ENCODE data around the gene CARD10.

The CARD10 gene

DNA sequence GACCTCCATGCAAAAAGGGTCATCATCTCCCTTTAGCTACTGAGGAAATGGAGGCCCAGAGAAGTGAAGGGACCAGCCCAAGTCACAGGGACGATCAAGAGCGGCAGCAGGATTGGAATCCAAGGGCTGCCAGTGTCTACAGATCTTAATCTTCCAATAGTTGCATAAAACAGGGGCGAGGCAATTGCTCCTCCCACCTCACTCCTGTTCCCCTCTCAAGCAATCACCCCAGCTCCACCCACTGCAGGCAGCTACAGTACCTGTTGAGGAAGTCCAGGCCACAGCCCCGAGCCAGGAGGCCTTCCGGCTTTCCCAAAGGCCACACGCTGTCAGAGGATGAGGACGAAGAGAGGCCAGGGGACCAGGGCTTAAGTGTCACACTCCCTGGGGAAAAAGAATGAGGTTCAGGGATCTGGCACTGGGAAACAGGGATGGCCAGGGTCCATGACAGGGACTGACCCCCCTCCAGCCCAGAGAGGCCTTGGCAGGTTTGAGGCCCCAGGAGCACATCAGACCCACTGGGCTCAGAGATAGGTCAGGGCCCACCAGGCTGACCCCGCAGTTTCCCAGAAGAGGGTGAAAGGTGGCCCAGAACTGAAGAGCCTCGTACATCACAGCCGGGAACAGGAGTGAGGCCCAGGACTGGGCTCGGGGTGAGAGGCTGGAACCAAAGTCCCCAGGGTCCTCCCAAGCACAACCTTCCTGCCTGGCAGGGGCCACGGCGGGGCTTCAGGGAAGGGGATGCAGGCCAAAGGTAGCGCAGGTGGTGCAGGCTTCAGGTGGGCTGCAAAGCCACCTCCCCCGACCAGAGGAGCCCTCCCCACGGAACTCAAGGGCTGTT, 16.7 kb downstream of the CARD10 start:
- no peak for DNase-seq (ENCODE audit: low read depth)

DNA sequence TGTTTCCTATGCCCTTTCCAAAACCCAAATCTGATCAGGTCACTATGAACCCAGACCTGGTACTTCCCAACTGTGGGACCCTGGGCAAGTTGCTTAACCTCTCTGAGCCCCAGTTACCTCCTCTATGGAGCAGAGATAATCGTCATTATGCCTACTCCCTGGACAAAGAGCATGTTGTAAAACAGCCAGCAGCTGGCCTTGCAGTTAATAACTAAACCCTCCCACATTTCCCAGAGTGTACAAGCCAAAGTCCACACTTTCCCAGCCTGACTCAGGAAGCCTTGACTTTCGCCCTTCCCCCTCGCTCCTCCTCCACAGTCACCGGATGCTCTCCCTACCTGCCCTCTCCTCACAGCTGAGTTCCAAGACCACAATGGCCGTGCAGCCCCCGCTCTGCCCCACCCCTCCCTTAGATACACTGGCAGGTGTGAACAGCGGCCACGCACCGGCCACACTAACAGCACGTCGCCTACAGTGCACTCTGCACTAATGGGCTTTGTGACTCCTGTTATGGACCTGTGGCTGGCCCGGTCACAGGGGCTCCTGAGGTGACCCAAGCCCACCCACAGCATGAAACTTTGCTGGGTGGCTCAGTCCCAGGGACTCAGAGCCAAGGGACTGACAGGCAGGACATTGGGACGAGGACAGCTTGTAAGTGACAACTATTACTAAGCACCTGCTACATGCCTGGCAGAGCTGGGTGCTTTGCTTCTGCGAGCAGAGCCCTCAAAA, 17.4 kb downstream of the CARD10 start:
- DNase-seq (ENCODE audit: low read depth), result no peak

DNA sequence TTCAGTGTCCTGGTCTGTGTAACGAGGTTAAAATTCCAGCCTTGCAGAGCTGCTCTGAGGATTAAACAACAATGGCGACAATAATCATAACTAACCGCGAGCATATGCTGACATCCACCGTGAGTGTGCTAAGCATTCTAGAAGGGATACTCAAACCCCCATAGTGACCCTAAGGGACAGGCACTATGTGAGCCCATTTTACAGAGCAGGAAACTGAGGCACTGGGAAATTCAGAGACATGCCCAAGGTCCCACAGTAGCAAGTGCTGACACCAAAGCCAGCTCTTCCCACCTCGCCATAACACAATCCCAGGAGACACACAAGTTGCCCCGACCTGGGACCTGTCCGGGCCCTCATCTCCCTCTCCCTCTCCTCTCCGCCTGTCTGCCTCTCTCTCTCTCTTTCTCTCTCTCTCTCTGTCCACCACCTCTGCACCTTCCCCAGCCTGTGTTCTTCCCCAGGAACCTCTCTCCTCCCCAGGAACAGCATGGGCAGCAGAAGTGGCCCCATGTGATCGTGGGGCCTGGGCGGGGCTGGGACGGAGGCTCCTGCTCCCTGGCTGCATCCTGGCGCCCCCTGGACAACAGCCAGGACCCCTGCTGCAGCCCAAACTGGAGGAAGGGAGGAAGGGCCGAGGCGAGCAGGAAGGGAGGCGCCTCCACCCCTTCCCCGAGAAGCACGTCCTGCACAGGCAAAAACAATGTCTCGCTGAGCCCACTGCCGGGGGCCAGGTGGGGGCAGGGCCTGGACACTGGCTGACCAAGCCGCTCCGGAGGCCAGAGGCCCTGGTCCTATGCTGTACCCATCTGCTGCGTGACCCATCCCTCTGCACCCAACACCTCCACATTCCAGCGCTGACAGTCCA, 18.2 kb downstream of the CARD10 start:
- no peak for DNase-seq (ENCODE audit: low read depth)

DNA sequence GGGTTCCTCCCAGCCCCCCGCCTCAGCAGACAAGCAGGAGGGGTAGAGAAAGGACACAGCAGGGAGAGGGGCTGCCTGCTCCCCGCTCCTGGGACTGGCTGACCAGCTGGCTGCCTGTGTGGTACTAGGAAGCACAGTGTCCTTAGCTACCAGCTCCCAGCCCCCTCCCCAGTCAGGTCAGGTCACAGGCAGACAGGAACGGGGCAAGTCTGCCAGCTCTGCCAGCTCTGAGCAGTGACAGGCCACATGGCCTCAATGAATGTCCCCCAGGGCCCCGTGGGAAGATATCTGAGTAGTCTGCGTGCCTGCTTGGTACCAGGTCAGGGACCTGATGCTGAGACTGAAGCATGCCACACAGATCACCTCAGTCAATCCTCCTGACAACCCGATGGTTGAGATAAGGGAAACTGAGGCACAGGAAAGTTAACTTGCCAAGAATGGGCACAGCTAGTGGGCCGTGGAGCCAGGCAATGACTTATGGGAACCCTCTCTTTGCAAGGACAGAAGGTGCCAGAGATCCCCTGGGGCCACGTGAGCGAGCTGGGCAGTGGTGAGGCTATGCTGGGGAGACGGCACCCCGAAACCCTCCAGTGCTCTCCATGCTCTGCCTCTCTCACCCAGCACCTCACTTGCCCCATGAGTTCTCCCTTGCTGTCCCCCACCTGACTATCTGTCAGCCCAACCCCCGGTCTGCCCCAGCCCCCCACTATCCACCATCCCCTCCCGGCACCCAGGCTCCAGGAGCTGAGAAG, 19.2 kb downstream of the CARD10 start:
- no peak for DNase-seq (ENCODE audit: low read depth)

DNA sequence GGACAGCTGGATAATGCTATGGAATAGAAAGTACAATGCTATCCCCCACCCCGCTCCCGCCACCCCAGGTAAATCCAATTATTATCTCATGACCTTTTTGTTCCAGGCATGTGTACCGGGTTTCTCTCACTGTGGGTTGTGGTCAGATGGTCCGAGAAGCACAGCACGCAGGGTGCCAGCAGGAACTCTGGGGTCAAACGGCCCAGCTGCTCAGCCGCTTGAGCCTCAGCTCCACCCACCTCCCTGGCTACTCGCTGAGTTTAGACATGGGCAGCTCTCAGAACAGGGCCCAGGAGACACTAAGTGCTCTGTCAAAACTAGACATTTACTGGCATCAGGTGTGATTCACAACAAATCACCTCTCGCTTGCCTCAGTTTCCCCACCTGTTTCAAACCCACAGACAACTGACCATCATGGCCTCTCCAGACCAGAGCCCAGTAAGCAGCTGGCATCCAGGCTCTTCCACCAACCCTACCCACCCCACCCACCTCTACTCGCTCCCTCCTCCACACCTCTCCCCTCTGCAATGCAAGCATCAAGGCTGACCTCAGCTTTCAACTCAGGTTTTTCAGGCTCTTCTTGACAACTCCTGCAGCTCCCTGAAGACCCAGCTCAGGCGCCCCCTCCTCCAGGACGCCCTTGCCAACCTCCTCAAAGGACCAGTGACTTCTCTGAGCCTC, 20.0 kb downstream of the CARD10 start:
- no peak for DNase-seq (ENCODE audit: low read depth)

DNA sequence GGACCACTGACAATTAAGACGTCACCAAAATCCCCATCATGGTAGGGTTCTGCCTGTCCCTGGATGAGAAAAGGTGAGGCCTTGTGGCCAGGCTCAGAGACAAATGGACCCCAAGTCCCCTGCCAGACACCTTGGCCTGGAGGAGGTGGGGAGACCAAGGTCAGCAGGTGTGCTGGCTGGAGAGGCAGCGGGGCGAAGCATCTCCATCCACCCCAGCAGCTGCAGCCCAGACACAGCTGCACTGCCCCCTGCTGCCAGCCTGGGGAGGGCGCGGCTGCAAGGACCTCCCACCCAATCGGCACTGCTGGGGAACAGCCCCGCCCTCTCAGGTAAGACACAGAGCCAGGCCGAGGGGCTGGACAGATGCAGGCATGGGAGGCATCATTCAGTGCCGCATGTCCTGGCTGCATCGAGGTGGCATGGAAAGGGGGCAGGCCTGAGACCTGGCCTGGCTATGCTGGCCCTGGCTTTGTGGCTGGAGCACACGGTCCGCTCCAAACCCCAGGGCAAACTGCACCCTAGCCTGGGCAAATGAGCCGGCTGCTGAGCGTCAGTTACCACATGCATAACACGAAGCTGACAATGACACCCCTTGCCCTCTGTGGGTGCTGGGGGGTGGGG, 20.8 kb downstream of the CARD10 start:
- DNase-seq (ENCODE audit: low read depth), result peak; percentile 72

DNA sequence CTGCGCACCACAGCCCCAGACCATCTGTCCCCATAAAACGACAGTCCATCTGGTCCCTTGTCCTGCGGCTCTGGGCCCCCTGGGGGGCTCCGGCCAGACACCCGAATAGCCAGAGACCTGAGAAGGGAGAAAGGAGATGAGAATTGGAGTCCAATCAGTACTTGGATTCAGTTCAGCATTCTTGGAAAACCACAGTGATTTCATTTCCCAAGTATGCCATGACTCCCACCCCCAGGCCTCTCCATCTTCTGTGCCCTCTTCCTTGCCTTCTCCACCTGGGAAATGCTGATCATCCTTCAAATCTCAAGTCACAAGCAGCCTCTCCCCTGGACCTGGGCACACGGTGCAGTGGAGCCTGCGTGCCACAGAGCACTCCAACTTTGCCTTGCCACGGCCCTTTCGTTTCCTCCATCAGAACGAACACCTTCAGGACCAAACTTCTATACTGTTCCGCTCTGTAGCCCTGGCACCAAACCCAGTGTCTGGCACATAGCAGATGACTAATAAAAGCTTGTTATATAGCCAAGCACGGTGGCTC, 22.1 kb downstream of the CARD10 start:
- DNase-seq (ENCODE audit: low read depth), result no peak

DNA sequence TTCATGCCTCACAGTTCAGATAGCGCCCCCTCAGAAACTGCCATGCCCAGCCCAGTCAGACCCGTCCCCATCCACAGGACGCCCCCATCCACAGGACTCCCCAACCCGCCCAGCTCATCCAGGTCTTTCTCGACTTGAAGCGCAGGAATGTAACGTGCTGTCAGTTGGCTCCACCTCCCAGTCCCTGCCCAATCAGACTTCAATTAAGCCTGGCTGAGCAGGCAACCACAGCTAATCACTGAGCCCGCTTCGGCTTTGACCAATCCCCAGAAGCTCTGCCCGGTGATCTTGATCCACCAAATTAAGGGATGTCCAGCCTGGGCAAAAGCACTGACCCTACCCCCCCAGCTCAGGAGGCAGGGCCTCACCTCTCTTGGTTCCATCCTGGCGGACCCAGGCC, 22.6 kb downstream of the CARD10 start:
- DNase-seq (ENCODE audit: low read depth), result no peak

DNA sequence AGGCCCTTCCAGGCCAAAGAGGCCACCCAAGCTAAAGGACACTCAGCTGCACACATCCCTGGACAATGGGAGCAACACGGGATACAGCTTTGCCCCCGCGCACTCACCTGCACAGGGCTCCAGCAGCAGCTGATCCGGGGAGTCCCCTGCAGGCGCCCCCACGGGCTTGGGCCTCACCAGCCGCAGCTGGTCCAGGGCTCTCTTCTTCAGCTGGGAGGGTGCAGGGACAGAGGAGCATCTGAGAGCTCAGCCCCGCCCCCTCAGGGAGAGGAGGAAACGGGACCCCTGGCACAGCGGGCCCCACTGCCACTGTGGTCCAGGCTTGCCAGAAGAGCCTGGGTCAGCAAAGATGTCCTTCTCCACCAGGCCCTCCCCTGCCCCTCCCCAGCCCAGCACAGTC, 25.2 kb downstream of the CARD10 start:
- DNase-seq (ENCODE audit: low read depth), result no peak

DNA sequence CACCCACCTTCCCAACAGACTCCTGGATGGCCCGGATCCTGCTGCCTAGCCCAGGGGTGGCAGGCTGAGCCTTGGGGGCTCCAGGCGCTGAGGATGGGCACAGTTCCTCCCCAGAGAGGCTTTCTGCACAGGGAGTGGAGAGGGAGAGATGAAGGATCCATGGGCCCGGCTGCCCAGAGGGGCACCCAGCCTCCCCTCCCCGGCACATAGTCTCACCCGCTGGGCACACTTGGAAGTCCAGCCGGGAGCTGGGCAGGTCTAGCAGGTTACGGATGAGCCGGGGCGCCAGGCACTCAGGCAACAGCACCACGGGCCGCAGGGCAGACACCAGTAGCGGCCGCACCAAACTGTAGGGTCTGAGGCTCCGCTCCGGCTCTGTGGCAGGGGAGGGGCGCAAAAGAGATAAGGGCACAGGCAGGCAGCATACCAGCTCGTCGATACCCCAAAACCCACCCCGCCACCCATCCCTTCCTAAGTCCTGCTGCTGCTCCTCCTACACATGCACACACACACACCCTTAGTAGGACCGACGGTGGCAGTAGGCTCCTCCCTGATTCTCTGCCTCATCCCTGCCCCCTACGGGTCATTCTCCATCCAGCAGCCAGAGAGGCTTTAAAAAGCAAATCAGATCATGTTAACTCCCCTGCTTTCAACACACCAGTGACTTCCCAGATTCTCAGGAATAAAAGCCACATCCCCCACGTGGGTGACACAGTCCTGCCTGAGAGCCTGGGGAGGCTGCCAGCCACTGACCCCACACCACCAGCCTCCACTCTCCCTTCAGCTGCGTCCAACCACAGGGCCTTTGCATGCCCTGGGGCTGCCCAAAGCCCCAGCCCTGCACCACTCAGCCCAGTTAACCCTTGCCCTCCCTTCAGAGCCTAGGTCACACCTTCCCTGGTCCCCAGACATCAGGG, 26.5 kb downstream of the CARD10 start:
- peak; percentile 44 for DNase-seq (ENCODE audit: low read depth)

DNA sequence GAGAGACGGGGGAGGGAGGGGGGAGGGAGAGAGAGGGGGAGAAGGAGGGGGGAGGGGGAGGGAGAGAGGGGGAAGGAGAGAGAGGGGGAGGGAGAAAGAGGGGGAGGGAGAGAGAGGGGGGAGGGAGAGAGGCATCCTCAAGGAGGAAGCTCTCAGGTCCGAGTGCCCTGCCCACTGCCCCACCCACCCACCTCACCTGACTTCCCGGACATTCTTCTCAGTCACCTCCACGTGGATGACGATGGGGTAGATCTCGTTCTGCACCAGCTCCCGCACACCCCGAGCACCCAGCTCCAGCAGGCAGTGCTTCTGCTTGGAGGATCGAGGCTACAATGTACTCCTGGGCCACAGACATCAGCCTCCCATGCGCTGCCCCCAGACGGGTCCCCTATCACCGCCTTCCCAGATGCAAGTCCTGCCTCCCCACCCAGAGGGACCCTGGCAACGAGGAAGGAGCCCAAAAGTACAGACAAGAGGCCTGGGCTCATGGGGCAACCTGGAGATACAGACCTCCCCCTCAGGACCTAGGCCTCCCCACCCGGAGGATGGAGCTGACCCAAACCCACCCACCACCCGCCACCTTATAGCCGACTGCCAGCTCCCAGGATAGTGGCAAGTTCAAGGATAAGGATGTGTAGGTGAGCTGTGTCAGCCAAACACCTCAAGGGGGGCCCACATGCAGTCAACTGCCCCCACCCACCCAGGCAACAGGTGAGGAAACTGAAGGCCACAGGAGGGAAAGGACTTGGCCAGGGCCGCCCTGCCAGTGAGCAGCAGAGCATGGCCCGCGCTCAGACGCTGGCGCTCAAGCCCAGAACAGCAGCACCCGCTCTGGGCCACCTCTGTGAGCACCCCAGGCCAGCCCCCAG, 27.4 kb downstream of the CARD10 start:
- no peak for DNase-seq (ENCODE audit: low read depth)

DNA sequence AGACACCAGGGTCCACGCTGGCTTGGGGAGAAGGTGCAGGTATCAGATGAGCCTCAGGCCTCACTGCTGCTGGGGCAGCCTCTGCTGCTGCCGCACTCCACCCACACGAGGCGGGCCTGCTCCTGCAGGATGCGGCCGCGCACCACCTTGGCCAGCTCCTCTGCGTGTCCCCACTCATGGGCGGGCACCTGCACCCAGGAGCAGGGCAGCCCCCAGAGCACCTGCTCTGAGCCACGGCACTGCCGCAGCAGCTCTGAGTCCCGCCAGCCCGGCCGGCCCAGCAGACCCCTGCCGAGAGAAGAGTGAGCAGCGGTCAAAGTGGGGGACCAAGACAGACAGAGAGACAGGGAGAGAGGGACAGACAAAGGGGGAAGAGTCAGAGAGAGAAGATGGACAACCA, 28.1 kb downstream of the CARD10 start:
- DNase-seq (ENCODE audit: low read depth), result no peak

DNA sequence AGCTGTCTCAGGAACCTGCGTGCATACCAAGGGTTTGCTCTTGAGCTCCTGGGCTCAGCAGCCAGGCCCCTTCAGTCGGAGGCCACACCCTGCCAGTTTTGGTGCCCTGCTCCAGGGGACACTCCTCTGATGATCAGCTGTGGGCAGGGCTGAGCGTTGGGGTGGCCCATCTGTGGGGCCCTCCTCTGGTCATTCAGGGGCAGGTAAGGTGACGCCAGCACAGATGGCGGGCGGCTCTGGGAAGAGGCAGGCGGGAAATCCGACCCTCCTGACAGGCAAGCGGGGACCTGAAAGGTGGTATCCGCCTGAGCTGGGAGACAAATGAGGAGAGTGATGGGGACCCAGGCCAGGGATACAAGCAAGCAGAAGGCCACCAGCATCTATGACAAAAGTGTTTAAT, 29.2 kb downstream of the CARD10 start:
- no peak for DNase-seq (ENCODE audit: low read depth)

DNA sequence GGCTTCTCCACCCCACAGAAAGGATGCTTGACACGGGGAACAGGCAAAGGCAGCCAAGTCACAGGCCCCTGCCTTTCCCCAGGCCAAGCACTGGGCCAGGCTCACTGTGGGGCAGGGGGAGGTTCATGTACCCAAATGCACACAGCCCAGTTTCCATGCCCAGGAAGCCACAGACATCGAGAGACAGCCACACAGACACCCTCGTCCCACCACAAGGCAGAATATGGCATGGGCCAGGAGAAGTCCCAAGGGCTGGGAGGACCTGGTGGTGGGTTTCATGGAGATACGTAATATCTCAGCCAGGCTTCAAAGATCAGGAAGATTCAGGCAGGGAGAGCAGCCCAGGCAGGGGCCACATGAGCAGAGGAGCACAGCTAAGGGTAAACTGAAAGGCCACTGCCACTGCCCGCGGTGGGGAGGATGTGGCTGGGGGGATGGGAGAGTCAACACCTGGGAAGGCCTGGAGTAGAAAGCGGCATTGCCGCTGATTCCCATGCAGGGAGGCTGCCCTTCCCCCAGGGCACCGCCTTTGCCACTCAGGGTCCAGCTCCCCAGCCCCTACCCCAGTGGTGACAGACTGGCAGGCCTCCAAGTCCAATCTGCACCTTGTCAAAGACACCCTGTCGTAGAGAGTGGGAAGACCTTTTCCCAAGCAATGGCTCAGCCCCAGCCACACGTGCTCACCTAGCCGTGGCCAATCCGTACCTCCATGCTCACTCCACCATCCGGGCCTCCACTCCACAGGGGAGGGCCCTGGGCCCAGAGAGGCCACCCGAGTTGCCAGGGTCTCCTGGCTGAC, 30.7 kb downstream of the CARD10 start:
- DNase-seq (ENCODE audit: low read depth), result no peak

DNA sequence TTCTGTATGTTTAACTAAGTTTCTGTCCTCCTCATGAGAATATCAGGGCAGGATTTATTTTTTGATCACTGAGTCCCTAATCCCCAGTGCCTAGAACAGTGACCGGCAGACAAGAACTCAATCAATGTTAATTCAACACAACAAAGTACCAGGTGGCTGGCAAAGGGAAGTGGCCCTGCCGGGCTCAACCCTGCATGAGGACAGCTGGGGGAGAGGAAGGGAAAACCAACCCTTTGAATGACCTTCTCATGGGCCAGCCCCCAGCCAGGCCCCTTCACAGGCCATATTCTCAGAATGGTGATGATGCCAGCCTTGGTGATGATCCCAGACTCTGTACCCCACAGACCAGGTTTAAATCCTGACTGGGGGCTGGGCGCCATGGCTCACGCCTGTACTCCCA, 31.6 kb downstream of the CARD10 start:
- DNase-seq (ENCODE audit: low read depth), result no peak

DNA sequence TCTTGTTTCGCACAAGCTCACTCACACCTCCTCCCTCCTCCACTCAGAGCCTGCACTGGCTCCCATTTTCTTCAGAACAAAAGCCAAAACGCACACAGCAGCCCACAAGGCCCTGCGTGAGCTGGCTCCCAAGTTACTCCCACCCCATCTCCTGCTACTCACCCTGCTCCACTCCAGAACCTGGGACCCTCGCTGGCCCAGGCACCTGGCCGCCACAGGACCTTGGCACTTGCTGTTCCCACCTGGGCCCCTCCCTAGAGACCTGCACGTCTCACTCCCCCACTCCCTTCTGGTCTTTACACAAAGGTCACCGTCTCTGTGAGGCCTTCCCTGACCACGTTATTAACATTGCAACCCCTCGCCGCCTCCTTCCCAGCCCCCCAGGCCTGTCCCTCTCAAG, 32.1 kb downstream of the CARD10 start:
- DNase-seq (ENCODE audit: low read depth), result no peak

DNA sequence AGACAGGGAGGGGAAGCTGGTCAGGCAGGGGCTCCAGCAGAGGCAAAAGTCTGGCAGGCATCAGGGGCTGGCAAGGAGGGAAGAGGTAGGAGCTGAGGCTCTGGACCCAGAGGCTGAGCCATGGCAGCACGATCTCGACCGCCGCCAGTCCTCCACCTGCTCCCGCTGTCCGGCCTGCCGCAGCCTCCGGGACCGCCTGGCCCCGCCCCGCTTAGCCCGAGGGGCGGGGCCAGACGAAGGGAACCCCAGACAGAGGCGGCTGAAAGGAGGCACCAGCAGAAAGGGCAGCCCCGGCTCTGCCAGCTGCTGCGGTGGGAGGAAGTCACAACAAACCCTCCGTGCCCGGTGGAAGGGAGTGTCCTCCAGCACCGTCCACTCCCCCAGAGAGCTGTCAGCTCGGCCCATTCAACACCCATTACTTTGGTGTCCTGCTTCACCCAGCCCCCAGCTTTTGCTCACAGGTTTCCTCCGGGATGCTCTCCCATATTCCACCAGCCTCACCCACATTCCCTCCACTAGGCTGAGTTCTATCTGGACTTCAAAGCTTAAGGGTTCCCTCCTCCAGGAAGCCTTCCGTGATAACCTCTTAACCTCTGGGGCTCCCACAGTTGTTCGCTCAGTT, 32.9 kb downstream of the CARD10 start, which contains the start of gene MFNG:
MFNG (minus strand) TSS at position 161 of the 622 bp plus-strand sequence. CDS start 207 bp downstream, outside the sequence.
- peak; percentile 81 for DNase-seq (ENCODE audit: low read depth)

Measured in activated T-cell treated with anti-CD3 and anti-CD28 coated beads for 48 hours (primary cell).